CD14-positive monocyte (primary cell): Measurements from ENCODE around the gene SPRYD7. TPM values are rescaled to one million over a fixed set of nuclear protein-coding genes. Genes with fewer than 3 reads are reported as not detected.

Source experiments
- DNase-seq, 3 donors: peaks; one replicate each; pipeline ENCODE4 v3.0.0-alpha.2; 2011 to 2022
- H2AFZ ChIP-seq: 2 replicates; pipeline ENCODE4 v1.6.0; 2012; ENCODE audit warnings: mild to moderate bottlenecking, low read depth, low read length, inconsistent platforms; ENCODE audit not compliant: insufficient read depth, poor library complexity, severe bottlenecking
- H3K27ac ChIP-seq, 2 donors: 1 replicate in 1 of 2; 2 replicates in 1 of 2; pipeline ENCODE4 v1.5.1; 2012 to 2013; ENCODE audit warnings: low read length in 2 of 2, control low read depth in 1 of 2, inconsistent platforms in 1 of 2, low read depth in 1 of 2, mild to moderate bottlenecking in 1 of 2
- H3K27me3 ChIP-seq, 2 donors: one replicate each; pipeline versions ENCODE4 v1.6.0 to v1.6.1; 2011 to 2013; ENCODE audit warnings: low read length in 2 of 2; ENCODE audit not compliant: control insufficient read depth in 2 of 2, insufficient read depth in 2 of 2
- H3K36me3 ChIP-seq, 2 donors: replicated peaks in 1 of 2; 1 replicate in 1 of 2; 2 replicates in 1 of 2; pipeline versions ENCODE4 v1.5.1 to v1.6.1; 2012 to 2013; ENCODE audit warnings: low read length in 2 of 2, control low read depth in 1 of 2, inconsistent platforms in 1 of 2, mild to moderate bottlenecking in 1 of 2; ENCODE audit not compliant: insufficient read depth in 2 of 2, control insufficient read depth in 1 of 2
- H3K4me1 ChIP-seq, 2 donors: 1 replicate in 1 of 2; 2 replicates in 1 of 2; pipeline versions ENCODE4 v1.5.1 to v1.6.1; 2012 to 2013; ENCODE audit warnings: low read length in 2 of 2, control low read depth in 1 of 2, inconsistent platforms in 1 of 2, mild to moderate bottlenecking in 1 of 2, moderate library complexity in 1 of 2; ENCODE audit not compliant: insufficient read depth in 2 of 2, control insufficient read depth in 1 of 2
- H3K4me2 ChIP-seq: replicated peaks from 2 replicates; pipeline ENCODE3; 2012; ENCODE audit warnings: low read length, moderate library complexity, mild to moderate bottlenecking; ENCODE audit not compliant: poor library complexity, severe bottlenecking; ENCODE audit errors: extremely low read depth
- H3K4me3 ChIP-seq, 3 experiments: fragments of 200-600 bp in 1 of 3; sonication (generic) in 1 of 3; replicated peaks in 1 of 3; 1 replicate in 2 of 3; 2 replicates in 1 of 3; pipeline ENCODE4 v1.5.1; 2011 to 2013; ENCODE audit warnings: low read length in 3 of 3, mild to moderate bottlenecking in 3 of 3, control low read depth in 2 of 3, low read depth in 2 of 3, inconsistent platforms in 1 of 3, moderate library complexity in 1 of 3
- H3K79me2 ChIP-seq: 2 replicates; pipeline ENCODE4 v1.6.0; 2012; ENCODE audit warnings: mild to moderate bottlenecking, control low read depth, inconsistent platforms, low read length, moderate library complexity; ENCODE audit not compliant: insufficient read depth
- H3K9ac ChIP-seq: 2 replicates; pipeline ENCODE4 v1.6.0; 2017; ENCODE audit warnings: low read length, mild to moderate bottlenecking; ENCODE audit not compliant: insufficient read depth, poor library complexity, severe bottlenecking
- H3K9me3 ChIP-seq, 2 donors: replicated peaks in 1 of 2; 1 replicate in 1 of 2; 2 replicates in 1 of 2; pipeline versions ENCODE4 v1.5.1 to v1.6.1; 2012 to 2013; ENCODE audit warnings: low read length in 2 of 2, control low read depth in 1 of 2; ENCODE audit not compliant: control insufficient read depth in 1 of 2, insufficient read depth in 1 of 2
- H4K20me1 ChIP-seq: 2 replicates; pipeline ENCODE4 v1.6.0; 2012; ENCODE audit warnings: mild to moderate bottlenecking, low read length, control low read depth, moderate library complexity; ENCODE audit not compliant: insufficient read depth
- H3K27ac Mint-ChIP-seq, 7 donors: one replicate each; pipeline ENCODE4 v1.8.0; 2020; ENCODE audit warnings: mild to moderate bottlenecking in 7 of 7, mixed read lengths in 7 of 7, moderate library complexity in 6 of 7, inconsistent platforms in 2 of 7
- H3K27me3 Mint-ChIP-seq, 3 donors: one replicate each; pipeline ENCODE4 v1.8.0; 2021 to 2022; ENCODE audit warnings: low read depth in 3 of 3, mild to moderate bottlenecking in 3 of 3, mixed read lengths in 3 of 3, moderate library complexity in 3 of 3, inconsistent platforms in 1 of 3
- H3K36me3 Mint-ChIP-seq, 2 donors: one replicate each; pipeline ENCODE4 v1.8.0; 2020; ENCODE audit warnings: mixed read lengths in 2 of 2, inconsistent platforms in 1 of 2, mild to moderate bottlenecking in 1 of 2
- H3K4me1 Mint-ChIP-seq: one replicate; pipeline ENCODE4 v1.8.0; 2020; ENCODE audit warnings: mild to moderate bottlenecking, mixed read lengths
- H3K4me3 Mint-ChIP-seq, 2 donors: one replicate each; pipeline ENCODE4 v1.8.0; 2020; ENCODE audit warnings: mild to moderate bottlenecking in 2 of 2, mixed read lengths in 2 of 2, moderate library complexity in 1 of 2
- H3K9me3 Mint-ChIP-seq, 7 donors: one replicate each; pipeline ENCODE4 v1.8.0; 2020 to 2022; ENCODE audit warnings: mixed read lengths in 7 of 7, mild to moderate bottlenecking in 6 of 7, moderate library complexity in 6 of 7, inconsistent platforms in 2 of 7
- CTCF ChIP-seq: fragments of 200-600 bp; IDR thresholded peaks from one replicate; pipeline ENCODE4 v1.8.0; 2022; ENCODE audit warnings: antibody characterized with exemption, mild to moderate bottlenecking
- whole genome bisulfite sequencing: methylation state at CpG from one replicate; pipeline ENCODE4 v1.1.5; 2013; ENCODE audit warnings: missing lambda C conversion rate; ENCODE audit not compliant: insufficient coverage; 5-methylcytosine and 5-hydroxymethylcytosine counted together
- intact Hi-C, 2 donors: fragments of 100-400 bp; cut with micrococcal nuclease; formaldehyde crosslinking; loops; one replicate each; pipeline versions ENCODE4 v1.15.0 to v1.15.1; 2023
- polyA plus RNA-seq, 3 donors: library from polyadenylated mRNA; depleted of rRNA in 1 of 3; unstranded in 2 of 3; stranded (reverse) in 1 of 3; fragments of 300-500 nt in 2 of 3; fragments of >200 nt in 1 of 3; fragmentation: Illumina TruSeq in 2 of 3; gene quantifications; 1 replicate in 2 of 3; 2 replicates in 1 of 3; pipeline ENCODE4 v1.2.3, GENCODE V29; 2012 to 2021

Gene SPRYD7
- polyA plus RNA-seq, 3 donors = 1.1 to 2.3 (median 1.2) TPM

GRCh38 chr13:49893591-49893990, 42.5 kb downstream of the SPRYD7 start:
- H3K9me3 ChIP-seq = peaks cover 0 to 7% of the 10 kb centered on the region in 2 donors
- no peak overlapping the region for H3K27ac ChIP-seq
- H3K9me3 Mint-ChIP-seq = peaks cover 3 to 10% (median 6%) of the 10 kb centered on the region in 7 donors
- H3K9ac ChIP-seq = no peak overlapping the region
- no peaks in the 10 kb centered on the region for H3K36me3 ChIP-seq
- no peaks in the 10 kb centered on the region for H3K79me2 ChIP-seq
- WGBS = 92% methylated on average over 3 of the region's 3 CpGs
- intact Hi-C loops = no loop called here
- H3K4me3 Mint-ChIP-seq = no peak overlapping the region
- no peaks in the 10 kb centered on the region for H3K27me3 ChIP-seq
- no peaks in the 10 kb centered on the region for H3K4me1 ChIP-seq
- DNase-seq = no peak
- no peak overlapping the region for H3K27ac Mint-ChIP-seq
- no peak overlapping the region for H3K4me3 ChIP-seq
- TF ChIP-seq CTCF = no peak
- no peaks in the 10 kb centered on the region for H3K36me3 Mint-ChIP-seq
- no peak overlapping the region for H3K4me2 ChIP-seq
- H3K27me3 Mint-ChIP-seq = peaks cover 0 to 1% (median 0%) of the 10 kb centered on the region in 3 donors
- no peaks in the 10 kb centered on the region for H4K20me1 ChIP-seq
- no peaks in the 10 kb centered on the region for H3K4me1 Mint-ChIP-seq
- no peak overlapping the region for H2AFZ ChIP-seq

- H3K4me3 Mint-ChIP-seq = no peak overlapping the region
- Histone ChIP-seq H3K27me3 (no peaks in the 10 kb centered on the region), H3K4me3 (no peak overlapping the region), H3K4me2 (no peak overlapping the region), H3K4me1 (no peaks in the 10 kb centered on the region), H3K79me2 (no peaks in the 10 kb centered on the region), H3K27ac (no peak overlapping the region), H2AFZ (no peak overlapping the region), H3K9me3 (peaks cover 0 to 10% of the 10 kb centered on the region in 2 donors), H3K36me3 (no peaks in the 10 kb centered on the region), H3K9ac (no peak overlapping the region), H4K20me1 (no peaks in the 10 kb centered on the region)
- no peaks in the 10 kb centered on the region for H3K4me1 Mint-ChIP-seq
- intact Hi-C loops = no loop called here
- peak overlapping the region in 1 of 7 donors; percentile 50 for H3K27ac Mint-ChIP-seq
- peaks cover 8 to 22% (median 13%) of the 10 kb centered on the region in 7 donors for H3K9me3 Mint-ChIP-seq
- no peaks in the 10 kb centered on the region for H3K27me3 Mint-ChIP-seq
- no peaks in the 10 kb centered on the region for H3K36me3 Mint-ChIP-seq
- no peak for DNase-seq
- WGBS = 94% methylated on average over 15 of the region's 15 CpGs
- TF ChIP-seq CTCF = no peak
These were observed 45.8 kb downstream of the SPRYD7 start for GRCh38 chr13:49890376-49890775.
